ENCODE measurements around the gene NABP2. TPM values are rescaled to one million over a fixed set of nuclear protein-coding genes. Genes with fewer than 3 reads are reported as not detected.
"Not testable (repeated sequence)": the region's sequence is repeated elsewhere in the genome, so short reads cannot be mapped to it uniquely, and the experiment has no call there.

Gene NABP2
- total RNA-seq, 2 experiments from 2014 or later: 57.4 to 59.0 TPM

GRCh38 chr12:56266068-56266692 is 42.0 kb downstream of the NABP2 start:
- Mint-ChIP-seq H3K27ac (peak overlapping the region; percentile 81), H3K4me3 (peak overlapping the region; percentile 89), H3K4me1 (ENCODE audit: low read depth) (peaks cover 16% of the 10 kb centered on the region)
- H3K27me3 Mint-ChIP-seq (ENCODE audit: low read depth); H3K36me3 Mint-ChIP-seq (ENCODE audit: low read depth); H3K9me3 Mint-ChIP-seq; DNase-seq: not testable (repeated sequence)
- CTCF ChIA-PET: interaction anchor here (0.6 to 4.5 kb wide), 13 partner anchors 8 to 198 kb away, joined by 3 to 22 read pairs (median 4); partner anchors contain the start of genes ANKRD52, RNF41 and SMARCC2
- intact Hi-C loops (cut with micrococcal nuclease): loop anchor here (1.0 to 2.0 kb wide), 3 partner anchors 8 to 198 kb away; partner anchors contain the start of gene ANKRD52

GRCh38 chr12:56266693-56267442 is 42.7 kb downstream of the NABP2 start, which contains the start of gene COQ10A:
COQ10A (plus strand) TSS chr12:56266942; CDS start chr12:56267119, 177 bp downstream.
- H3K36me3 Mint-ChIP-seq (ENCODE audit: low read depth): peaks cover 4% of the 10 kb centered on the region
- H3K9me3 Mint-ChIP-seq: no peaks in the 10 kb centered on the region

GRCh38 chr12:56267443-56268071 is 43.4 kb downstream of the NABP2 start:
- intact Hi-C loops (cut with micrococcal nuclease): loop anchor here (1.0 to 2.0 kb wide), 2 partner anchors 75 to 201 kb away; partner anchors contain the start of gene SPRYD4
- Mint-ChIP-seq H3K36me3 (ENCODE audit: low read depth) (peaks cover 5% of the 10 kb centered on the region), H3K4me3 (peak overlapping the region; percentile 89), H3K27me3 (ENCODE audit: low read depth) (no peaks in the 10 kb centered on the region), H3K4me1 (ENCODE audit: low read depth) (peaks cover 16% of the 10 kb centered on the region), H3K9me3 (no peaks in the 10 kb centered on the region), H3K27ac (no peak overlapping the region)
- CTCF ChIA-PET: interaction anchor here (1.4 to 4.5 kb wide), 7 partner anchors 8 to 197 kb away, joined by 3 to 22 read pairs (median 5); partner anchors contain the start of genes ANKRD52 and SMARCC2
- no peak for DNase-seq

More at GRCh38 chr12:56266693-56267442, 42.7 kb downstream of the NABP2 start, which contains the start of gene COQ10A:
- peak within 1 kb of the TSS; percentile 89 for H3K4me3 Mint-ChIP-seq
- H3K27me3 Mint-ChIP-seq (ENCODE audit: low read depth): no peaks in the 10 kb centered on the region
- intact Hi-C loops (cut with micrococcal nuclease): loop anchor here (1.0 to 2.0 kb wide), 4 partner anchors 9 to 201 kb away; partner anchors contain the start of genes ANKRD52 and SPRYD4
- CTCF ChIA-PET: interaction anchor here (0.6 to 4.5 kb wide), 13 partner anchors 9 to 197 kb away, joined by 3 to 22 read pairs (median 4); partner anchors contain the start of genes ANKRD52, RNF41 and SMARCC2
- H3K27ac Mint-ChIP-seq: peak within 1 kb of the TSS; percentile 81
- peak; percentile 90 for DNase-seq
- H3K4me1 Mint-ChIP-seq (ENCODE audit: low read depth): peaks cover 16% of the 10 kb centered on the region

- no peak overlapping the region for H3K27ac Mint-ChIP-seq
- peaks cover 20% of the 10 kb centered on the region for H3K36me3 Mint-ChIP-seq (ENCODE audit: low read depth)
- CTCF ChIA-PET: interaction anchor here (0.9 kb wide), 1 partner anchor 13 kb away, joined by 4 read pairs; no protein-coding TSS in a partner anchor
- intact Hi-C loops (cut with micrococcal nuclease): no loop called here
- H3K9me3 Mint-ChIP-seq: no peaks in the 10 kb centered on the region
- H3K27me3 Mint-ChIP-seq (ENCODE audit: low read depth): no peaks in the 10 kb centered on the region
- H3K4me3 Mint-ChIP-seq: no peak overlapping the region
- DNase-seq: no peak
- H3K4me1 Mint-ChIP-seq (ENCODE audit: low read depth): peaks cover 14% of the 10 kb centered on the region
Observed at GRCh38 chr12:56271031-56271430, 46.9 kb downstream of the NABP2 start.

GRCh38 chr12:56272468-56272867 is 48.3 kb downstream of the NABP2 start:
- CTCF ChIA-PET: interaction anchor here (0.6 to 0.7 kb wide), 2 partner anchors 38 to 149 kb away, joined by 3 read pairs; no protein-coding TSS in a partner anchor
- H3K27me3 Mint-ChIP-seq (ENCODE audit: low read depth); H3K4me1 Mint-ChIP-seq (ENCODE audit: low read depth); H3K9me3 Mint-ChIP-seq; intact Hi-C loops (cut with micrococcal nuclease); H3K4me3 Mint-ChIP-seq; DNase-seq; H3K27ac Mint-ChIP-seq: not testable (repeated sequence)
- peaks cover 22% of the 10 kb centered on the region for H3K36me3 Mint-ChIP-seq (ENCODE audit: low read depth)

- no peaks in the 10 kb centered on the region for H3K27me3 Mint-ChIP-seq (ENCODE audit: low read depth)
- H3K9me3 Mint-ChIP-seq: no peaks in the 10 kb centered on the region
- DNase-seq: no peak
- CTCF ChIA-PET: interaction anchor here (0.7 kb wide), 1 partner anchor 42 kb away, joined by 4 read pairs; the partner anchor contains the start of gene CNPY2
- no peaks in the 10 kb centered on the region for H3K4me1 Mint-ChIP-seq (ENCODE audit: low read depth)
- H3K36me3 Mint-ChIP-seq (ENCODE audit: low read depth): peaks cover 26% of the 10 kb centered on the region
- H3K4me3 Mint-ChIP-seq: no peak overlapping the region
- no peak overlapping the region for H3K27ac Mint-ChIP-seq
- intact Hi-C loops (cut with micrococcal nuclease): no loop called here
Observed at GRCh38 chr12:56274299-56274698, 50.2 kb downstream of the NABP2 start.

- Mint-ChIP-seq H3K36me3 (ENCODE audit: low read depth) (peaks cover 36% of the 10 kb centered on the region), H3K4me1 (ENCODE audit: low read depth) (peaks cover 2% of the 10 kb centered on the region), H3K9me3 (no peaks in the 10 kb centered on the region), H3K4me3 (no peak overlapping the region), H3K27me3 (ENCODE audit: low read depth) (no peaks in the 10 kb centered on the region), H3K27ac (no peak overlapping the region)
- CTCF ChIA-PET: interaction anchor here (1.0 to 1.1 kb wide), 2 partner anchors 37 to 103 kb away, joined by 3 read pairs; no protein-coding TSS in a partner anchor
- DNase-seq: no peak
- intact Hi-C loops (cut with micrococcal nuclease): no loop called here
Observed at GRCh38 chr12:56278905-56279304, 54.8 kb downstream of the NABP2 start.

Other genes starting within 250 kb of the NABP2 start
- 1 to 10 TPM; 1.7 to 2.2 TPM for gene SUOX, start 227.1 kb upstream of the NABP2 start, total RNA-seq
- gene IKZF4, start 203.3 kb upstream of the NABP2 start, total RNA-seq: 1 to 10 TPM; 7.5 to 8.2 TPM
- gene RPS26, start 182.4 kb upstream of the NABP2 start, total RNA-seq: 10 to 100 TPM; 31.0 to 37.3 TPM
- gene ERBB3, start 144.2 kb upstream of the NABP2 start, total RNA-seq: 1 to 10 TPM; 1.0 to 1.9 TPM
- 100 to 1,000 TPM; 398 to 411 TPM for gene PA2G4, start 119.8 kb upstream of the NABP2 start, total RNA-seq
- gene RPL41, start 107.7 kb upstream of the NABP2 start, total RNA-seq: 1,000 to 10,000 TPM; 5,971 to 6,299 TPM
- gene ZC3H10, start 106.1 kb upstream of the NABP2 start, total RNA-seq: 1 to 10 TPM; 6.4 to 6.6 TPM
- 10 to 100 TPM; 87.4 to 88.9 TPM for gene ESYT1, start 96.1 kb upstream of the NABP2 start, total RNA-seq
- 10 to 100 TPM; 49.2 to 57.5 TPM for gene MYL6B, start 71.8 kb upstream of the NABP2 start, total RNA-seq
- gene MYL6, start 66.0 kb upstream of the NABP2 start, total RNA-seq: 100 to 1,000 TPM; 841 to 868 TPM
- 10 to 100 TPM; 75.8 to 79.0 TPM for gene SMARCC2, start 34.9 kb upstream of the NABP2 start, total RNA-seq
- gene RNF41, start 2.4 kb upstream of the NABP2 start, total RNA-seq: 10 to 100 TPM; 26.0 TPM
- 1 to 10 TPM in 1 of 2 experiments, under 1 TPM in 1; 0.98 to 1.8 TPM for gene SLC39A5, start 5.7 kb downstream of the NABP2 start, total RNA-seq
- gene ANKRD52, start 34.0 kb downstream of the NABP2 start, total RNA-seq: 10 to 100 TPM; 23.6 to 25.6 TPM
- gene COQ10A, start 42.6 kb downstream of the NABP2 start, total RNA-seq: 1 to 10 TPM; 3.5 to 6.1 TPM
- 100 to 1,000 TPM; 330 to 336 TPM for gene CS, start 76.0 kb downstream of the NABP2 start, total RNA-seq
- 10 to 100 TPM; 47.5 to 57.3 TPM for gene CNPY2, start 91.6 kb downstream of the NABP2 start, total RNA-seq
- 10 to 100 TPM; 82.7 to 85.4 TPM for gene PAN2, start 109.7 kb downstream of the NABP2 start, total RNA-seq
- 10 to 100 TPM in 1 of 2 experiments, 1 to 10 TPM in 1; 9.0 to 12.6 TPM for gene IL23A, start 114.5 kb downstream of the NABP2 start, total RNA-seq
- gene STAT2, start 135.8 kb downstream of the NABP2 start, total RNA-seq: 100 to 1,000 TPM; 109 to 119 TPM
- not detected for gene APOF, start 138.5 kb downstream of the NABP2 start, total RNA-seq
- 10 to 100 TPM; 69.9 to 70.8 TPM for gene TIMELESS, start 225.1 kb downstream of the NABP2 start, total RNA-seq
- gene MIP, start 230.3 kb downstream of the NABP2 start, total RNA-seq: not detected
- gene SPRYD4, start 244.2 kb downstream of the NABP2 start, total RNA-seq: 1 to 10 TPM; 2.2 TPM